HG03196 (cell line): ENCODE results near the gene RCAN1.
A peak's percentile ranks its signal among the peaks of the same experiment; 100 is the strongest.

Experiments used
- ATAC-seq: cut with Tn5 transposase; IDR thresholded peaks from one replicate; pipeline ENCODE4 v1.9.1; 2021; ENCODE audit not compliant: unreplicated experiment

Gene RCAN1

DNA sequence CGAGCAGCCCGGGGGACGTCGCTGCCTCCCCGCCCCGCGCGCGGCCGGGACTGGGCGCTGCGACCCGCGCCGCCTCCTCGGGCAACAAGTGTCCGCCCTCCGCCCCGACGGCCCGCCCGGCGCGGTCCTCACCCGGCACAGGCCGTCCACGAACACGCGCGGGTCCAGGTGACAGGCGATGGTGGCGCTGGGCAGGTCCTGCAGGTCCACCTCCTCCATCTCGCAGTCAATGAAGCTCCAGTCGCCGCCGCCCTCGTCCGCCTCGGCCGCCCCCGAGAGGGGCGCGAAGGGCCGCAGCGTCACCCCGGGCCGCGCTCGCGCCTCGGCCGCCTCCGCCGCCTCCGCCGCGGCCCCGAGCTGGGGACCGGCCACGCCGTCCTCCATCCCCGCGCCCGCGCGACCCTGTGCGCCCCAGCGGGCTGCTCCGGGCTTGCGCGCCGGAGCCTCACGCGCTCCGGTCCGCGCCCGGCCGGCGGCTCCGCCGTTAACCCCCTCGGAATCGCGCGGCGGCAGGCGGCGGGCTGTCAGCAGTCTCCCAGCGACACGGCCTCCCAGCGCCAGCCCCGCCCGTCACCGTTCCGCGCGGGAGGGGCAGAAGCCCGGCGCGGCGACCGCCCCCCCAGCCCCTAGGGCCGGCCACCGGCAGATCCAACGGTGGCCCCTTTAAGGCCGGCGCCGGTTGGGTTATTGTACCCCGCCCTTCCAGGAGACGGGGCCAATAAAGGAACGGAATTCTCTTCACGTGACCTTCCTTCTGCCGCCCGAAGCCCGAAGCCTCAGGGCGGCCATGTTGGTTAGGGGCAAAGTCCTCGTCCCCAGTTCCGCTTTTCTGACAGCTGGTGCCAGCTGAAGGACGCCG, at the start of gene RCAN1:
Gene RCAN1 (minus strand): TSS at position 486 of the 859 bp plus-strand sequence. CDS start 102 bp downstream, at position 384.
- ATAC-seq = peak; percentile 97

DNA sequence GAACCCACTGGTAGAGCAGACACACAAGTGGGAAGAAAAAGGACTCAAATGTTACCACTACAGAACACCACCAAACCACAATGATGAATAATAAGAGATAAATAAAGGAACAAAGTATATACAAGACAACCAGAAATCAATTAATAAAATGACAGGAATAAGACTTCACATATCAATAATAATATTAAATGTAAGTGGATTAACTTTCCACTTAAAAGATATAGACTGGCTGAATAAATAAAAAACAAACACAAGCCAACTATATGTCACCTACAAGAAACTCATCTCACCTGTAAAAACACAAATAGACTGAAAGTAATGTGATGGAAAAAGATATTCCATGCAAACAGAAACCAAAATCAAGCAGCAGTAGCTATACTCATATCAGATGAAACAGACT, 46.9 kb upstream of the RCAN1 start:
- no peak for ATAC-seq

GRCh38 chr21:34653522-34653921, 38.6 kb upstream of the RCAN1 start:
- no peak for ATAC-seq

DNA sequence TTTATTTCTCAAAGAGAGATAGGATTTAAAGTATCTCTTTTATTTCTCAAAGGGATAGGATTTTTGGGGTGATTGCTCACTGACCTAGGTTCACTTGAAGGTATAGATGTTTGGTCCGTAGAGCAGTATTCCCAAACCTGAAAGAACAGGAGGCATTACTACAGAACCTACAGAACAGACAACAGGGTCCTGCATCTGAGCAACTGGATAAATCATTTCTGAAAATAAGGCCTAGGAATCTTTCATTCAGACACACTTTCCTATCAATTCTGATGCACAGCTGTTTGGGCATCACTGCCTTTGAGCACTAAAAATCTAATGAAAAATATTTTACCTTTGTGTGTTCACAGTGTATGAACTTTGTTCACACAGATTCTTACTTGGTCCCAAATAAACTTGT, 36.7 kb upstream of the RCAN1 start:
- no peak for ATAC-seq

DNA sequence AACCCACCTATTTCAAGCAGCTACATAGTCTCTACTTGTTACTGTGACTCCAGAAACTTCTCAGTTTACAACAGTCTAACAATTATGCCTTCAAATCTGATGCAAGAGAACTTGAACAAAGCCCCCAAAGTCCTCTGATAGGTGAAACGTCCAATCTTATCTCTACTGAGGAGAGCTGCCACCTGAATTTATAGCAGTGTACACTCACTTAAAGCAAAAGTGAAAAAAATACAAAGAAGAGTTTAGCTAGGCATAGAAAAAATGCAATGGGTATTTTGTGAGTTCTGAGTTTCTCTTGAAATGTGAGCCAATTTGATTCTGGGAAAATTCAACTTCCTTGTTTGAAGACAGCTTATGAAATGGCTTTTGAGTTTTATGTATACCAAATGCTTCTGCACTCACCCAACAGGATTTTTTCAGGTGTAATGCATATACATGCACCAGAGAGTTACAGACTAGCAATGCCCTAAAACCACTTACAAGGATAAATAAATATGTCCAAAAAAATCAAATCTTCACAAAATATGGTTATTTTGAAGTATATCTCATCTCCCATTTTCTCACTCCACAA, 36.0 kb upstream of the RCAN1 start:
- ATAC-seq = no peak

DNA sequence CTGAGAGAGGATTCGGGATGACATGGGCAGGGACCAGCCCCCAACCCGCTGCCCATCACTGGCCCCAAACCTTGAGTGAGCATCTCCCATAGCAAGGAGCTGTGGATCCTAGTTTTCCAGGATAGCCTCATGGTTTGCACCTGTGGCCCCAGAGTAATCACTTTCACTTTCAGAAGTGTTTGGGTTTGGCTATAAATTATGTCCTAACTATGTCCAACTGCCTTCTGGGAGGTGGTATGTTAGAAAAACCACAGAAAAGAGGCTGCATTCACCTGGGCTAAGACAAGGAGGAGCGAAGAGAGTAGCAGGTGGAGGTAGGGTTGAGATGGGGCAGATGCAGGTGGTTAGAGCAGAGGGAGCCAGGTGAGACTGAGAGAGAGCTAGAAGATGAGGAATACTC, 34.5 kb upstream of the RCAN1 start:
- ATAC-seq = no peak

- no peak for ATAC-seq
Observed at GRCh38 chr21:34648739-34649297, 33.9 kb upstream of the RCAN1 start.

DNA sequence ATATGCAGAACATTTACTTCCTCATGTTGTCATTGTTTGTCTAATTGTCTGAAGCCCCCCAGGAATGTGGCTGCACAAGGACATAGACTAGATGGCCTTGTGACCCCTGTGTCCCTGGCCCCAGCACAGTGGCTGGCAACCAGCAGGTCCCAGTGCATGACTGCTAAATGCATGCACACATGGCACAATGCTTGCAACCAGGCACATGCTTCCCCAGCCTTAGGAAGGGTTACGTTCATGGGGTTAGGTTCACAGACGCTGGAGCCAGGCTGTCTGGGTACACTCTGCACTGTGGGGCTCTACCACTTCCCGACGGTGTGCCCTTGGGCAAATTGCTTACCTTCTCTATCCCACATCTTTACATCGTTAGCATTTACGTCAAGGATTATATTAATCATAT, 32.6 kb upstream of the RCAN1 start:
- no peak for ATAC-seq

GRCh38 chr21:34644825-34645224, 29.9 kb upstream of the RCAN1 start:
- no peak for ATAC-seq

DNA sequence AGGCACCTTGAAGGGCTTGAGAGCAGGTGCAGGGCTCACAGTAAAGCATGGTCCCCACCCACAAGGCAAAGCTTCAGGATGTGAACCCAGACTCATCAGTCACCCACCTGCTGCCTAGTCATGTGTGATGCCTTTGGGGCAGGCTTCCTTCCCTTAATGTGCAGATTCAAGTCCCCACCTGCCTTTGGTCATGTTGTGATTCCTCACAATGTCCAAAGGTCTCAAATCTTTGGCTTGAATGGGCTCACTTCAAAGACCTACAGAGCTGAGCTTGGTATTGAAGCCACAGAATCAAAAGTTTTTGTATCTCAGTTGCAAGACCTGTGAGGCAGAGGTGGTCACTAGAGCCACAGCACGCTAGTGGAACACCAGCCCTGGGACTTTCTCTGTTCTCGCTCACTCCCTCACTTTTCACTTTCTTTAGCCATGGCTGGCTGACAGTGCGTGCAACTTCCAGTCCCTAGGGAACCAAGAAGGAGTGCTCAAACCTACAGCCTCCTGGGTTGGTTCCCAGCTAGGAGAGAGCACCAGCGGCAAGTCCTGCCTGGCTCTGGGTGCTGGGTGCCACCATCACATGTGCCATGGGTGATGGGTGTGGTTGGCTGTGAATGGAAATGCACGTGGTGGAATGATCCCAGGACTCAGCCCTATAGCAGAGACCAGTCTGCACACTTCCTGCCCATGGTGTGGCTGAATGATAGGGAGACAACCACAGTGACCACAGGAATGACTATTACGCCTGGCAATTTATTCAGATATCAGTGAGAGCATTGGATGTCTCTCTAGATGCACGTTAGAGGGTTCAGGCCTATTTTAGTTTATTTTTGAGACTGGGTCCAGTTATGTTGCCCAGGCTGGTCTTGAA, 27.5 kb upstream of the RCAN1 start:
- peak; percentile 52 for ATAC-seq

DNA sequence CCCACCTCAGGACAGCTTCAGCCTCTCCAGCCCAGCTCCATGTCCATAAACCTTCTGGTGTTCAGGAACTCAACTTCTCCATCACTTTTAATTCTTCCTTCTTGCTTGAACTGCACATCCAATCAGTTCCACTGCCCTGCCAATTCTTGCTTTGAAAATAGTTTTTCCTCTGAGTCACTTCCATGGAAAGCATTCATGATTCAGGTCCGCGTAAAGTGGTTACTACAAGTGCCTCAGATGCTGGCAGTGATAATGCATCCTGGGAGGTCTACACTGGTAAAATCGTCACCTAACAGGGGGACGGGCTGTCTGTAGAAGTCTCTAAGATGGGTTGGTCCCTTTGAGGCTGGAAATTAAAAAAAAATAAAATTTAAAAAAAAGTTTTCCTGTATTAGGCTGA, 25.9 kb upstream of the RCAN1 start:
- no peak for ATAC-seq

DNA sequence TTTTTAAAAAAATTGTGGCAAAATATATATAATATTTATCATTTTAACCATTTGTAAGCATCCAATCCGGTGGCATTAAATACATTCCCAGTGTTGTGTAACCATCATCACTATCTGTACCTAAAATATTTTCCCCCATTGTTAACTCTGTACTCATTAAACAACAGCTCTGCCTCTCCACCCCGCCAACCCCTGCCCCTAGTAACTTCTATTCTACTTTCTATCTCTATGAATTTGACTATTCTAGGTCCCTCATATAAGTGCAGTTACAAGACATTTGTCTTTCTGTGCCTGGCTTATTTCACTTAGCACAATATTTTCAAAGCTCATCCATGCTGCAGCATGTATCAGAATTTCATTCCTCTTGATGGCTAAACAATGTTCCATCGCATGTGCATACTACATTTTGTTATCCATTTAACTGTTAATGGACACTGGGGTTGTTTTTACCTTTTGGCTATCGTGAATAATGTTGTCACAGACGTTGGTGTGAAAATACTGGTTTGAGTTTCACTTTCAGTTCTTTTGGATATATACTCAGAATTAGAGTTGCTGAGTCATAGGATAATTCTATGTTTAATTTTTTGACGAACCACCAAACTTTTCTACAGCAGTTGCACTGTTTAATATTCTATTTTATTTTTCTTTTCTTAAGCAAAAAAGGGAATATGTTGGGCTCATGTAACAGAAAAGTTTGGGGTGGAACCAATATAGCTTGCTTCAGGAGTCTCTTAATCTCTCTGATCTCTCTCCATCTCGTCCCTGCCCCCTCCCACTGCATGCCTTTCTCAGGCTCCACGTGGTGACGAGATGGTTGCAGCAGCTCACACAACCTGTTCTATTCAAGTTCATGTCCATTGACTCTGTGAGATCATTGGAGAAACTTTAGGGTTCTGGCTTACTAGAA, 25.2 kb upstream of the RCAN1 start:
- no peak for ATAC-seq

DNA sequence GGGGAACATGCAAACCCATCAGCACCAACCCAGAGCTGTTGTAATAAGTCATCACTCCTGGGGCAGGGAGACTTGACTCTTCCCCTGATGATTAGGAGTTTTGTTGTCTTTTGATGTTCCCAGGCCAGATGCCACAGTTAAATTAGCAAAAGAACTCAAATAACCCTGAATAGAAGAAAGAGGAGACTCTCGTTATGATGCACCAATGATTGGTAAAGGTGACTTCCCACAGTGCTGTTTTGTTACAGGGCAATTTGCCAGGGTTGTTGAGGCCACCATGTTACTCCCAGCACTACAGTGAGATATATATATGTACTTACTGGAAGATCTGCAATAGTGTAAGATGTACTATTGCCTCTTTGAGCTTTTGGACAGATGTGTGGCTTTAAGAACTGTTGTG, 24.3 kb upstream of the RCAN1 start:
- ATAC-seq = no peak

DNA sequence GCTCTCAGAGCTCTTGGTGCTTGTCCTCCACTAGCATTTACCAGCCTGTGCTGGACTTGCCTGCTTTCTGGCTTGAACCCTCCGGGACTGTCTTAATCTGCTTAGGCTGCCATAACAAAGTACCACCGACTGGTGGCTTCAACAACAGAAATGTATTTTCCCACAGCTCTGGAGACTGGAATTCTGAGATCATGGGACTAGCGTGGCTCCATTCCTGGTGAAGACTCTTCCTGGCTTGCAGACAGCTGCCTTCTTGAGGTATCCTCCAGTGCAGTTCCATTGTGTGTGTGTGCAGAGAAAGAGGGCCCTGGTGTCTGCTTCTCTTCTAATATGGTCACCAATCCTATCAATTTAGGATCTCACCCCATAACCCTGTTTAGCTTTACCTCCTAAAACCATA, 22.0 kb upstream of the RCAN1 start:
- no peak for ATAC-seq

DNA sequence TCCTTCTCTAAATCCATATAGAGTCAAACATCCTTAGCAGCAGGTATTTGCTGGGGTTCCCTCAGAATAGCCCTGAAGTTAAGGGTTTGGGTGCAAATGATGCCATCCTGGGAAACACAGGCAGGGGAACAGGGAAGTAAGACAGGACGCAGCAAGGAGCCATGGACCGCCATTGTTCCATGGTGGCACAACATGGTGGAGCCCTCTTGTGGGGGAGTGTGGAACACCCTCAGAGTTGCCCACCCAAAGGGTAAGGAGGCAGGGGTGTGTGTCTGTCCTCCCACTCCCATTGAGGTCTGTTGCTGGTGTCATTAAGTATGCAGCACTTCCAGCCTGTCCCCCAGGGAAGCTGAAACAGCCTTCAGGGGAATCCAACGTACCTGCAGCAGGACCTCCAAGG, 20.4 kb upstream of the RCAN1 start:
- ATAC-seq = no peak

DNA sequence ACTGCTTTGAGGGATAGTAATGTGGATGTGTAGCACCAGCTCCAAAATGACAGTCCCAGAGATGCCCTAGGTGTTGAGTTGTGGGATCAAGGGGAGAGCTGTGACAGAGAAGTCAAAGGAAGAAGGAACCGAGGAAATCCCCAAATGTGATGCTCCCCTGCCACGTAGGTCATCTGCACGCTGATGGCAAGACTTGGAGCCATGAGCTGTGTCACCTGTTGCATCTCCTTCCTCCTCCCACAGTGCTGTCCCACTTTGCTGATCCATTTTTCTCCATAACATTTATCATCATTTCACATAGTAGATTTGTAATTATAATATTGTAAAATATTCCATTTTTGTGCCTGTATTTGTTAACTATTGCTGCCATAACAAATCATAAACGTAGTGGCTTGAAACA, 17.6 kb upstream of the RCAN1 start:
- no peak for ATAC-seq

DNA sequence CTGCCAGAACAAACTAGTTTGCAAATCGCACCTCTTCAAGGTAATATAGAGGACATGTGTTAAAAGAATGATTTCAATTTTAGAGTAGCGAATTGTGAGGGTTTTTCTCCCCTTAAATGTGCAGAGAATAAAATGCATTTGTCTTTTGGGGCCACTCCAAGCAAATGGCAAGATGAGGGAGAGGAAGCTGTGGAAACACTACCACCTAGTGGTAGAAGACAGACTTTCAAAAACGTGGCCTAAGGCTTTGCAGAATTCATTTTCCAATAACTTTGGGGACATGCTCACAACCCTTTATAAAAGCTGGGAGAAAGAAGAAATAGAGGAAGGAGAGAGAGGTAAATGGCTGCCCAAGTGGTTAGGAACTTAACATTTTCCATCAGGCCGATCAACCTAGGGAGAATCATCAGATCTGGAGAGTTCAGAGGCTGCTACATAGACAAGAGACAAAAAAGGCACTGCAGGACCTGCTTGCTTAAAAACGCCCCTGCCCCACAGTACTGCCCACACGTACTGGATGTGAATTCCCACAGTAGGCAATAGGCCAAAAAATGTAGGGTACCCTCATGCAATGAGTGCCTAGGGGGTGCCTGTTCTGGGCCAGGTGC, 15.7 kb upstream of the RCAN1 start:
- peak; percentile 55 for ATAC-seq

- no peak for ATAC-seq
Observed at GRCh38 chr21:34626131-34626530, 11.2 kb upstream of the RCAN1 start.

GRCh38 chr21:34625030-34625593, 10.2 kb upstream of the RCAN1 start:
- ATAC-seq = no peak

DNA sequence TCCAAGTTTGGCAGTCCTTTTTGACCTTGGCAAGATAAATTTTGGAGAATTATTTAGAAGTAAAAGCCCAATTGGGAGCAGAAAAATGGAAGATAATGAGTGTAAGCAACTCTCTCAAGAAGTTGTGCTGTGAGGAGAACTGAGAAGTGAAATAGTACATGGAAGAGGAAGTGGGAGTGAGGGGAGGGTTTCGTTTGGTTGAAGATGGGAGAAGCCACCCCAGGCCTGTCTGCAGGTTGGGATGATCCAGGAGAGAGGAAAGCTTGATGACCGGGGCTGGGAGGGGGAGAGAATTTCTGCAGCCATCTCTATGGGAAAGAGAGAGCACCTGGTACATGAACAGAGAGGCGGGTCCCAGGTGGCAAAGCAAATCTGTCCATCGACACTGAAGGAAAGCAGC, 8.6 kb upstream of the RCAN1 start:
- no peak for ATAC-seq
